Hepatocyte (in vitro differentiated cells): ENCODE results near the gene CCDC32. TPM values are rescaled to one million over a fixed set of nuclear protein-coding genes. Genes with fewer than 3 reads are reported as not detected.

Source experiments
- DNase-seq: peaks from one replicate; pipeline ENCODE4 v3.0.0-alpha.2; 2016; ENCODE audit warnings: low spot score
- H2AFZ ChIP-seq: fragments of 200-600 bp; sonication (generic); 2 replicates; pipeline ENCODE4 v1.6.0; 2016; ENCODE audit warnings: antibody characterized with exemption, mild to moderate bottlenecking
- H3K27ac ChIP-seq: fragments of 200-600 bp; sonication (generic); 2 replicates; pipeline ENCODE4 v1.5.1; 2016; ENCODE audit warnings: mild to moderate bottlenecking
- H3K27me3 ChIP-seq: fragments of 200-600 bp; sonication (generic); 2 replicates; pipeline ENCODE4 v1.6.1; 2016
- H3K36me3 ChIP-seq: fragments of 200-600 bp; sonication (generic); replicated peaks from 2 replicates; pipeline ENCODE4 v1.5.1; 2016; ENCODE audit warnings: low read depth; ENCODE audit not compliant: insufficient read depth
- H3K4me1 ChIP-seq: fragments of 200-600 bp; sonication (generic); 2 replicates; pipeline ENCODE4 v1.5.1; 2016; ENCODE audit warnings: mild to moderate bottlenecking, moderate library complexity; ENCODE audit not compliant: insufficient read depth
- H3K4me2 ChIP-seq: fragments of 200-600 bp; sonication (generic); 2 replicates; pipeline ENCODE4 v1.6.0; 2016
- H3K4me3 ChIP-seq: fragments of 200-600 bp; sonication (generic); 2 replicates; pipeline ENCODE4 v1.5.1; 2016; ENCODE audit warnings: mild to moderate bottlenecking
- H3K79me2 ChIP-seq: fragments of 200-600 bp; sonication (generic); 2 replicates; pipeline ENCODE4 v1.6.0; 2017; ENCODE audit warnings: mild to moderate bottlenecking
- H3K9me2 ChIP-seq: fragments of 200-600 bp; sonication (generic); replicated peaks from 2 replicates; pipeline ENCODE4 v1.6.0; 2017; ENCODE audit warnings: mild to moderate bottlenecking; ENCODE audit not compliant: insufficient read depth
- H3K9me3 ChIP-seq: fragments of 200-600 bp; sonication (generic); 2 replicates; pipeline ENCODE4 v1.5.1; 2016; ENCODE audit warnings: low read depth, mild to moderate bottlenecking
- H4K20me1 ChIP-seq: fragments of 200-600 bp; sonication (generic); 2 replicates; pipeline ENCODE4 v1.6.0; 2016; ENCODE audit warnings: mild to moderate bottlenecking; ENCODE audit not compliant: insufficient read depth, poor library complexity, severe bottlenecking
- EZH2 ChIP-seq: fragments of 200-600 bp; sonication (generic); IDR thresholded peaks from 2 replicates; pipeline ENCODE4 v1.6.1; 2016; ENCODE audit warnings: antibody characterized with exemption, mild to moderate bottlenecking, borderline replicate concordance
- EZH2phosphoT487 ChIP-seq: fragments of 200-600 bp; sonication (generic); IDR thresholded peaks from one replicate; pipeline ENCODE4 v1.6.1; 2018; ENCODE audit warnings: antibody characterized with exemption, mild to moderate bottlenecking, low read depth, moderate library complexity; ENCODE audit not compliant: unreplicated experiment, severe bottlenecking
- WGBS: methylation state at CpG from one replicate; pipeline ENCODE4 v1.1.6; 2016; ENCODE audit warnings: low lambda C conversion rate; ENCODE audit errors: missing lambda C conversion rate; 5-methylcytosine and 5-hydroxymethylcytosine counted together
- polyA plus RNA-seq: library from polyadenylated mRNA; unstranded; fragments of >200 nt; fragmentation: Nextera tagmentation; extraction: Ambion mirVana; gene quantifications from 2 replicates; pipeline ENCODE4 v1.2.1, GENCODE V29; 2016
- total RNA-seq: library from RNA; depleted of rRNA; stranded (reverse); fragments of >200 nt; gene quantifications from 2 replicates; pipeline ENCODE4 v1.2.3, GENCODE V29; 2014
- TF ChIP-seq, protein P1 (sequence below): fragments of 200-600 bp; sonication (generic); IDR thresholded peaks from 2 replicates; pipeline ENCODE4 v1.5.1; 2016; ENCODE audit warnings: antibody characterized with exemption, mild to moderate bottlenecking; ENCODE audit not compliant: poor library complexity

The CCDC32 gene
- total and polyA plus RNA-seq, 2 experiments from 2014 or later = 25.7 to 30.9 TPM

DNA sequence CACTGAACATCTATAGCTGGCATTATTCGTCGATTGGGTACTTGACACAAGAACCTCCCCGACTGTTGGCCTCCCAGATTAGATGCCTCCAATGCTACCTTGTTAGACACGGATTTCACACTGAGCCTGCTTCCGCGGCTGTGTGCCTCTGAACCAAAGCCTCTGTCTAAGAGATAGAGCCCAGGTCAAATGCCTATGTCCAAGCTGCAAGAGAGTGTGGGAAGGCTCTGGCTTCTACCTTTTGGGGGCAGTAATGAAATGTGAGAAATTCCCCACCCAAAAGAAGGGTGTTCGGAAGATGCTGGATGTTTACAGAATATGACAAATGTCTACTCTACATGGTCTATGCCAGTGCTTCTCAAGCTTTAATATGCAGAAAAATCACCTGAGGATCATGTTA, 2.3 kb upstream of the CCDC32 start:
- DNase-seq = peak; percentile 19
- Histone ChIP-seq H3K4me2 (no peak overlapping the region), H3K27me3 (no peaks in the 10 kb centered on the region), H4K20me1 (no peaks in the 10 kb centered on the region), H3K9me2 (no peaks in the 10 kb centered on the region), H2AFZ (no peak overlapping the region), H3K9me3 (no peaks in the 10 kb centered on the region), H3K36me3 (no peaks in the 10 kb centered on the region), H3K4me1 (peaks cover 6% of the 10 kb centered on the region), H3K4me3 (no peak overlapping the region), H3K79me2 (peaks cover 38% of the 10 kb centered on the region), H3K27ac (no peak overlapping the region)
- 47% methylated on average over 7 of the region's 7 CpGs for WGBS
- TF ChIP-seq EZH2 (no peak), EZH2phosphoT487 (no peak)
- TF ChIP-seq, protein P1, sequence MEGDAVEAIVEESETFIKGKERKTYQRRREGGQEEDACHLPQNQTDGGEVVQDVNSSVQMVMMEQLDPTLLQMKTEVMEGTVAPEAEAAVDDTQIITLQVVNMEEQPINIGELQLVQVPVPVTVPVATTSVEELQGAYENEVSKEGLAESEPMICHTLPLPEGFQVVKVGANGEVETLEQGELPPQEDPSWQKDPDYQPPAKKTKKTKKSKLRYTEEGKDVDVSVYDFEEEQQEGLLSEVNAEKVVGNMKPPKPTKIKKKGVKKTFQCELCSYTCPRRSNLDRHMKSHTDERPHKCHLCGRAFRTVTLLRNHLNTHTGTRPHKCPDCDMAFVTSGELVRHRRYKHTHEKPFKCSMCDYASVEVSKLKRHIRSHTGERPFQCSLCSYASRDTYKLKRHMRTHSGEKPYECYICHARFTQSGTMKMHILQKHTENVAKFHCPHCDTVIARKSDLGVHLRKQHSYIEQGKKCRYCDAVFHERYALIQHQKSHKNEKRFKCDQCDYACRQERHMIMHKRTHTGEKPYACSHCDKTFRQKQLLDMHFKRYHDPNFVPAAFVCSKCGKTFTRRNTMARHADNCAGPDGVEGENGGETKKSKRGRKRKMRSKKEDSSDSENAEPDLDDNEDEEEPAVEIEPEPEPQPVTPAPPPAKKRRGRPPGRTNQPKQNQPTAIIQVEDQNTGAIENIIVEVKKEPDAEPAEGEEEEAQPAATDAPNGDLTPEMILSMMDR = no peak

DNA sequence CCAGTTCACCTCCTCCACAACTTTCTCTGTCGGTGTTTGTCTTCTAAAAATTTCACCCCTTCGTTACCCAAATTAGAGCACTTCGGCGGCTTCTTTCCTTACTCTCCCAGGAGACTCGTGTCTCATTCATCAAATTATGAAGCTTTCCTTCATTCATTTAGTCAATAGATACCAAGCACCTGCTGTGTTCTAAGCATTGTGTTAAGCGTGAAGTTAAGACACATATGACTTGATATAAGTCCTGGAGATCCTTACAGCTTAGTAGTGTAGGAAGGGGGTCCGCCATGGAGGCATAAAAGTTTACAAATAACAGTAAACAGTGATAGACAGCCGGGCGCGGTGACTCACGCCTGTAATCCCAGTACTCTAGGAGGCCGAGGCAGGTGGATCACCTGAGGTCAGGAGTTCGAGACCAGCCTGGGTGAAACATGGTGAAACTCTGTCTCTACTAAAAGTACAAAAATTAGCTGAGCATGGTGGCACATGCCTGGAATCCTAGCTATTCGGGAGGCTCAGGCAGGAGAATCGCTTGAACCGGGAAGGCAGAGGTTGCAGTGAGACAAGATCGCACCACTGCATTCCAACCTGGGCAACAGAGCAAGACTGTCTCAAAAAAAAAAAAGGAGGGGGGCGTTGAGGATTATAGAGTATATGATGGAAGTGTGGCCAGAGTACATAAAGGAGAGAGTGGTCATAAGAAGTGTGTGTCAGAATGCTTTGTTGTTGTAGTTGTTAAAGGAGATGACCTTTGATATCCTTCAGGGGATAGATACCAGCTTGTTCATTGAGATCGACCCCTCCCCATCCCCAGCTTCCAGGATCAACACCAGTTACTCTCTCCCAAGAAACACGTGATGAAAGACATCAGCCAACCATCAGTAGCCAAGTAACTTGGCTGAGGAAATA, 744 bp upstream of the CCDC32 start:
- DNase-seq = no peak
- TF ChIP-seq, protein P1 = no peak
- TF ChIP-seq EZH2phosphoT487 = no peak
- Histone ChIP-seq H3K4me1 (peaks cover 5% of the 10 kb centered on the region), H3K9me2 (no peaks in the 10 kb centered on the region), H3K27me3 (no peaks in the 10 kb centered on the region), H2AFZ (peak overlapping the region; percentile 73), H4K20me1 (no peaks in the 10 kb centered on the region), H3K79me2 (peaks cover 28% of the 10 kb centered on the region), H3K36me3 (no peaks in the 10 kb centered on the region), H3K27ac (peak overlapping the region; percentile 59), H3K4me2 (peak overlapping the region; percentile 73), H3K9me3 (no peaks in the 10 kb centered on the region), H3K4me3 (no peak overlapping the region)
- WGBS = 61% methylated on average over 18 of the region's 20 CpGs

DNA sequence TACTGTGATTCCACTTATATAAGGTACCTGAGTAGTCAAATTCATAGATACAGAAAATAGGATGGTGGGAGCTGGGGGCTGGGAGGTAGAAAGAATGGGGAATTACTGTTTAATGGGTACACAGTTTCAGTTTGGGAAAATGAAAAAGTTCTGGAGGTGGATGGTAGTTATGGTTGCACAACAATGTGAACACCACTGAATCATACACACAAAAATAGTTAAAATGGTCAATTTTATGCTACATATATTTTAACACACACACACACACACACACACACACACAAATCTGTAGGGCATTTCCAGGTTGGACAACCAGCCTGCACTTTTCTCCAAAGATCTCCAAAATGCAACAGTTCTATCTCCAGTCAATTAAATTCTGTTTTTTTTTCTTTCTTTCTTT, 1.4 kb downstream of the CCDC32 start:
- peak overlapping the region; percentile 89 for H3K4me2 ChIP-seq
- no peaks in the 10 kb centered on the region for H3K4me1 ChIP-seq
- no peaks in the 10 kb centered on the region for H3K27me3 ChIP-seq
- H2AFZ ChIP-seq = no peak overlapping the region
- no peaks in the 10 kb centered on the region for H3K9me2 ChIP-seq
- H3K36me3 ChIP-seq = no peaks in the 10 kb centered on the region
- H3K4me3 ChIP-seq = no peak overlapping the region
- H3K79me2 ChIP-seq = peaks cover 19% of the 10 kb centered on the region
- H3K9me3 ChIP-seq = no peaks in the 10 kb centered on the region
- H4K20me1 ChIP-seq = no peaks in the 10 kb centered on the region
- H3K27ac ChIP-seq = no peak overlapping the region
- no peak for DNase-seq
- TF ChIP-seq, protein P1 = no peak
- TF ChIP-seq EZH2phosphoT487 (no peak), EZH2 (no peak)
